ENCODE measurements around the gene ATP6V1E1.

DNA sequence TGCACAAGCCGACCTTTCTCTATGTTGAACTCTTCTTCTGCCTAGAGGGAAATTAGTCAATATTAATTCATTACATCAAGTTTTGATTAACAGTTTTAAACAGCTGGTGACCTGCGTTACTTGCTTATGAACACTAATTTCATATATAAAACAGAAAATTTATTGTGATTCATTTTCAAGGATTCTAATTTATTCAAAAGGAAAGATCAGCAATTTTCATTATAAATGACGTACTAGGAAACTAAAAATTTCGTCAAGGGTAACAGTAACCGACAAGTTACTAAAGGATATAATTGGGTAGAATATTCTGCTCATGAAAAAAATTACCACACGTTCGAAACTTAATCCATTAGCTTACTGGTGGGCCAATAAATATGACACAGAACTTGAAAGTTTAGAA lies 15.3 kb downstream of the ATP6V1E1 start:
- TF ChIP-seq, protein P1, sequence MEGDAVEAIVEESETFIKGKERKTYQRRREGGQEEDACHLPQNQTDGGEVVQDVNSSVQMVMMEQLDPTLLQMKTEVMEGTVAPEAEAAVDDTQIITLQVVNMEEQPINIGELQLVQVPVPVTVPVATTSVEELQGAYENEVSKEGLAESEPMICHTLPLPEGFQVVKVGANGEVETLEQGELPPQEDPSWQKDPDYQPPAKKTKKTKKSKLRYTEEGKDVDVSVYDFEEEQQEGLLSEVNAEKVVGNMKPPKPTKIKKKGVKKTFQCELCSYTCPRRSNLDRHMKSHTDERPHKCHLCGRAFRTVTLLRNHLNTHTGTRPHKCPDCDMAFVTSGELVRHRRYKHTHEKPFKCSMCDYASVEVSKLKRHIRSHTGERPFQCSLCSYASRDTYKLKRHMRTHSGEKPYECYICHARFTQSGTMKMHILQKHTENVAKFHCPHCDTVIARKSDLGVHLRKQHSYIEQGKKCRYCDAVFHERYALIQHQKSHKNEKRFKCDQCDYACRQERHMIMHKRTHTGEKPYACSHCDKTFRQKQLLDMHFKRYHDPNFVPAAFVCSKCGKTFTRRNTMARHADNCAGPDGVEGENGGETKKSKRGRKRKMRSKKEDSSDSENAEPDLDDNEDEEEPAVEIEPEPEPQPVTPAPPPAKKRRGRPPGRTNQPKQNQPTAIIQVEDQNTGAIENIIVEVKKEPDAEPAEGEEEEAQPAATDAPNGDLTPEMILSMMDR (IDR thresholded peaks at IDR 0.05; ENCODE audit: borderline replicate concordance, extremely low read depth, low read length, poor library complexity, severe bottlenecking): no peak
- no peak for TF ChIP-seq EZH2 (IDR thresholded peaks at IDR 0.05; ENCODE audit: borderline replicate concordance, low read depth, low read length, severe bottlenecking)
